ENCODE data around the gene INSC.

Gene INSC

GRCh38 chr11:15166204-15166603, 51.5 kb downstream of the INSC start:
- TF ChIP-seq JUND (IDR thresholded peaks at IDR 0.05; ENCODE audit: low read depth): no peak
- no peak for DNase-seq (ENCODE audit: low read depth in 1 of 2, low spot score in 1 of 2)
- in situ Hi-C loops (cut with HindIII; ENCODE audit: low pct_unique_long_range_greater_than_20kb, low sequenced_read_pairs): no loop called here

- TF ChIP-seq JUND (IDR thresholded peaks at IDR 0.05; ENCODE audit: low read depth): no peak
- in situ Hi-C loops (cut with HindIII; ENCODE audit: low pct_unique_long_range_greater_than_20kb, low sequenced_read_pairs): no loop called here
- DNase-seq (ENCODE audit: low read depth in 1 of 2, low spot score in 1 of 2): no peak
These were observed 55.3 kb downstream of the INSC start for GRCh38 chr11:15169815-15170551.

GRCh38 chr11:15170698-15171097, 56.0 kb downstream of the INSC start:
- TF ChIP-seq JUND (IDR thresholded peaks at IDR 0.05; ENCODE audit: low read depth): no peak
- in situ Hi-C loops (cut with HindIII; ENCODE audit: low pct_unique_long_range_greater_than_20kb, low sequenced_read_pairs): no loop called here
- no peak for DNase-seq (ENCODE audit: low read depth in 1 of 2, low spot score in 1 of 2)

- in situ Hi-C loops (cut with HindIII; ENCODE audit: low pct_unique_long_range_greater_than_20kb, low sequenced_read_pairs): no loop called here
- TF ChIP-seq JUND (IDR thresholded peaks at IDR 0.05; ENCODE audit: low read depth): no peak
- no peak for DNase-seq (ENCODE audit: low read depth in 1 of 2, low spot score in 1 of 2)
These were observed 57.2 kb downstream of the INSC start for GRCh38 chr11:15171956-15172355.

- in situ Hi-C loops (cut with HindIII; ENCODE audit: low pct_unique_long_range_greater_than_20kb, low sequenced_read_pairs): no loop called here
- TF ChIP-seq JUND (IDR thresholded peaks at IDR 0.05; ENCODE audit: low read depth): no peak
- no peak for DNase-seq (ENCODE audit: low read depth in 1 of 2, low spot score in 1 of 2)
These were observed 61.1 kb downstream of the INSC start for GRCh38 chr11:15175831-15176230.

GRCh38 chr11:15176646-15177163, 62.0 kb downstream of the INSC start:
- no peak for TF ChIP-seq JUND (IDR thresholded peaks at IDR 0.05; ENCODE audit: low read depth)
- DNase-seq (ENCODE audit: low read depth in 1 of 2, low spot score in 1 of 2): no peak
- in situ Hi-C loops (cut with HindIII; ENCODE audit: low pct_unique_long_range_greater_than_20kb, low sequenced_read_pairs): no loop called here

- TF ChIP-seq JUND (IDR thresholded peaks at IDR 0.05; ENCODE audit: low read depth): no peak
- DNase-seq (ENCODE audit: low read depth in 1 of 2, low spot score in 1 of 2): no peak
- in situ Hi-C loops (cut with HindIII; ENCODE audit: low pct_unique_long_range_greater_than_20kb, low sequenced_read_pairs): no loop called here
These were observed 62.8 kb downstream of the INSC start for GRCh38 chr11:15177491-15177890.

GRCh38 chr11:15178214-15178613, 63.5 kb downstream of the INSC start:
- TF ChIP-seq JUND (IDR thresholded peaks at IDR 0.05; ENCODE audit: low read depth): no peak
- in situ Hi-C loops (cut with HindIII; ENCODE audit: low pct_unique_long_range_greater_than_20kb, low sequenced_read_pairs): no loop called here
- no peak for DNase-seq (ENCODE audit: low read depth in 1 of 2, low spot score in 1 of 2)

- in situ Hi-C loops (cut with HindIII; ENCODE audit: low pct_unique_long_range_greater_than_20kb, low sequenced_read_pairs): no loop called here
- DNase-seq (ENCODE audit: low read depth in 1 of 2, low spot score in 1 of 2): no peak
- TF ChIP-seq JUND (IDR thresholded peaks at IDR 0.05; ENCODE audit: low read depth): no peak
These were observed 64.4 kb downstream of the INSC start for GRCh38 chr11:15179167-15179566.

GRCh38 chr11:15180212-15180792, 65.6 kb downstream of the INSC start:
- no peak for TF ChIP-seq JUND (IDR thresholded peaks at IDR 0.05; ENCODE audit: low read depth)
- no peak for DNase-seq (ENCODE audit: low read depth in 1 of 2, low spot score in 1 of 2)
- in situ Hi-C loops (cut with HindIII; ENCODE audit: low pct_unique_long_range_greater_than_20kb, low sequenced_read_pairs): no loop called here

- in situ Hi-C loops (cut with HindIII; ENCODE audit: low pct_unique_long_range_greater_than_20kb, low sequenced_read_pairs): no loop called here
- DNase-seq (ENCODE audit: low read depth in 1 of 2, low spot score in 1 of 2): no peak
- no peak for TF ChIP-seq JUND (IDR thresholded peaks at IDR 0.05; ENCODE audit: low read depth)
These were observed 67.6 kb downstream of the INSC start for GRCh38 chr11:15182372-15182771.

GRCh38 chr11:15185021-15185420, 70.3 kb downstream of the INSC start:
- no peak for TF ChIP-seq JUND (IDR thresholded peaks at IDR 0.05; ENCODE audit: low read depth)
- DNase-seq (ENCODE audit: low read depth in 1 of 2, low spot score in 1 of 2): no peak
- in situ Hi-C loops (cut with HindIII; ENCODE audit: low pct_unique_long_range_greater_than_20kb, low sequenced_read_pairs): no loop called here

GRCh38 chr11:15186146-15186545, 71.4 kb downstream of the INSC start:
- in situ Hi-C loops (cut with HindIII; ENCODE audit: low pct_unique_long_range_greater_than_20kb, low sequenced_read_pairs): no loop called here
- DNase-seq (ENCODE audit: low read depth in 1 of 2, low spot score in 1 of 2): no peak
- TF ChIP-seq JUND (IDR thresholded peaks at IDR 0.05; ENCODE audit: low read depth): no peak
